MCF 10A (cell line): ENCODE results near the gene SSX1. TPM values are rescaled to one million over a fixed set of nuclear protein-coding genes. Genes with fewer than 3 reads are reported as not detected.
"Not testable (repeated sequence)": the region's sequence is repeated elsewhere in the genome, so short reads cannot be mapped to it uniquely, and the experiment has no call there.

Source experiments
- Bru-seq: library from RNA; stranded (reverse); fragments of 400-500 nt; gene quantifications from one replicate; lab custom pipeline; 2021; lab: Mats Ljungman, UMichigan
- BruChase-seq, 2 experiments: library from RNA; stranded (reverse); fragments of 400-500 nt; gene quantifications; one replicate each; lab custom pipeline; 2021; lab: Mats Ljungman, UMichigan
- BruUV-seq: library from RNA; stranded (reverse); fragments of 400-500 nt; replicated peaks from 2 replicates; lab custom pipeline; 2021; lab: Mats Ljungman, UMichigan
- CTCF ChIA-PET: fragments of 300-600 bp; sonication (Branson Sonifier 250); formaldehyde crosslinking; extraction: SDS; loops from one replicate; lab custom pipeline; 2021; ENCODE audit warnings: antibody characterized with exemption, inconsistent platforms; lab: Yijun Ruan, JAX
- POLR2A ChIA-PET: fragments of 300-600, 350-650 bp; sonication (Branson Sonifier 250); formaldehyde crosslinking; extraction: SDS; loops from one replicate; lab custom pipeline; 2020; ENCODE audit warnings: antibody characterized with exemption, inconsistent platforms; lab: Yijun Ruan, JAX
- DNase-seq: peaks from one replicate; pipeline ENCODE4 v3.0.0-alpha.2; 2018; ENCODE audit not compliant: unreplicated experiment
- H3K27ac Mint-ChIP-seq: one replicate; pipeline ENCODE4 v1.8.0; 2022; ENCODE audit warnings: mild to moderate bottlenecking, low read depth, mixed read lengths; ENCODE audit not compliant: unreplicated experiment
- H3K27me3 Mint-ChIP-seq: one replicate; pipeline ENCODE4 v1.8.0; 2022; ENCODE audit warnings: mixed read lengths; ENCODE audit not compliant: insufficient read depth, unreplicated experiment
- H3K36me3 Mint-ChIP-seq: one replicate; pipeline ENCODE4 v1.8.0; 2022; ENCODE audit warnings: mild to moderate bottlenecking, moderate library complexity, mixed read lengths; ENCODE audit not compliant: insufficient read depth, unreplicated experiment
- H3K4me1 Mint-ChIP-seq: one replicate; pipeline ENCODE4 v1.8.0; 2022; ENCODE audit warnings: mixed read lengths; ENCODE audit not compliant: insufficient read depth, unreplicated experiment
- H3K4me3 Mint-ChIP-seq: one replicate; pipeline ENCODE4 v1.8.0; 2022; ENCODE audit warnings: mild to moderate bottlenecking, moderate library complexity, mixed read lengths; ENCODE audit not compliant: unreplicated experiment
- H3K9me3 Mint-ChIP-seq: one replicate; pipeline ENCODE4 v1.8.0; 2022; ENCODE audit warnings: mixed read lengths; ENCODE audit not compliant: unreplicated experiment
- intact Hi-C: fragments of 100-400 bp; cut with micrococcal nuclease; formaldehyde crosslinking; loops from 2 replicates; pipeline ENCODE4 v1.14.1; 2022
- long read RNA-seq: library from polyadenylated mRNA; stranded (forward); transcript quantifications from one replicate; pipeline ENCODE4 v2.0.0, GENCODE V29; 2022
- total RNA-seq: library from RNA; stranded (reverse); gene quantifications from 2 replicates; pipeline ENCODE4 v1.2.3, GENCODE V29; 2022
- TF ChIP-seq, protein P1 (sequence below): fragments of 200-600 bp; IDR thresholded peaks from one replicate; pipeline ENCODE4 v1.8.0; 2022; ENCODE audit warnings: antibody characterized with exemption, mild to moderate bottlenecking; ENCODE audit not compliant: unreplicated experiment

Gene SSX1
- not detected in 2 replicates for total RNA-seq
- Bru-seq, nascent RNA = not detected
- BruChase-seq, experiment 1, labeled RNA remaining after a 6-hour chase = not detected
- BruChase-seq, experiment 2, labeled RNA remaining after a 2-hour chase = not detected
- long read RNA-seq = 0 reads

DNA sequence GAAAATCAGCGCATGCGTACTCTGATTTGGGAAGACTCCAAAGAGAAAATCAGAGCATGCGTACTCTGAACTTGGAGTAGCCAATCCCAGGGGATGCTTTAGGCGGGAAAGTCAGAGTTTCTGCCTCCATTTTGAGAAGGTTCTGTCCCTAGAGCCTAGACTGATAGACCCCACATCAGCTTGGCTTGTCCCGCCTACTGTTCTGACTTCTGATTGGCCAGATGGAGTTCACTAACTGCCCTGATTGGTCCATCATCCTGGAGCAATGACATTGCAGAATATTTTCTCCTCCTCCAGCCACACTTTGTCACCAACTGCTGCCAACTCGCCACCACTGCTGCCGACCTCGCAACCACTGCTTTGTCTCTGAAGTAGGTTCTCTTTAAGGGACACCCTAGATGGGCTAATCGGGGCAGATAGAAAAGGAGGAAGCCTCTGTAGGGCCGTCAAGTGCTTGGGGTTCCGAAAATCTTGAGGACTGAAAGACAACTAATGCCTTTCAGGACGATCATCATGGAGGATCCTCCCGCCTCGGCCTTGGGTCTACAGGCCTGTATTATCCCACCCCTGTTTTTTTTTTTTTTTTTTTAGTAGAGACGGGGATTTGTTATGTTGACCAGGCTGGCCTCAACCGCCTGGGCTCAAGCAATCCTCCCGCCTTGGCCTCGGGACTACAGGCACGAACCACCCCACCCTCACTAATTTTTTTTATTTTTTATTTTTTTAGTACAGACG is at the start of gene SSX1:
Gene SSX1, plus strand, starts transcription at position 331 of the 735 bp plus-strand sequence. CDS start 1,850 bp downstream, outside the sequence.
- CTCF ChIA-PET, intact Hi-C loops, DNase-seq, H3K4me3 Mint-ChIP-seq, H3K9me3 Mint-ChIP-seq, BruUV-seq, H3K4me1 Mint-ChIP-seq, H3K27me3 Mint-ChIP-seq, POLR2A ChIA-PET, H3K27ac Mint-ChIP-seq, H3K36me3 Mint-ChIP-seq: not testable (repeated sequence)

DNA sequence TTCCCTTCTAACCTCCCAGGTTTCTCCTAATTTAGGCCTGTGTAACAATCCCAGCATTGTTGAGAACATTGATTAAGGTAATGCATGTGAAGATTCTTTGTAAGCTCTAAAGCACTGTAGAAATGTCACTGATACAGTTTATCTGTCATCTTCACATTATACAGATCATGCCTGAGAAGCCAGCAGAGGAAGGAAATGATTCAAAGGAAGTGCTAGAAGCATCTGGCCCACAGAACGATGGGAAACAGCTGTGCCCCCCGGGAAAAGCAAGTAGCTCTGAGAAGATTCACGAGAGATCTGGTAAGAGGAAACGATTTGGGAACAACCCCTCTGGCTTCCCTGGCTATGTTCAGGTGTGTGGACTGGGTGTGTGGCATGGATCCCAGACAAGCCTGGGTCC is 40.9 kb upstream of the SSX1 start:
- H3K27me3 Mint-ChIP-seq = peaks cover 12% of the 10 kb centered on the region

GRCh38 chrX:48224196-48224595 is 31.0 kb upstream of the SSX1 start:
- H3K4me1 Mint-ChIP-seq, POLR2A ChIA-PET, DNase-seq, H3K4me3 Mint-ChIP-seq, H3K9me3 Mint-ChIP-seq, BruUV-seq, H3K27me3 Mint-ChIP-seq, H3K36me3 Mint-ChIP-seq, CTCF ChIA-PET, H3K27ac Mint-ChIP-seq, intact Hi-C loops: not testable (repeated sequence)

More for the DNA sequence above, 40.9 kb upstream of the SSX1 start:
- H3K36me3 Mint-ChIP-seq, DNase-seq, H3K4me1 Mint-ChIP-seq, H3K27ac Mint-ChIP-seq, CTCF ChIA-PET, POLR2A ChIA-PET, intact Hi-C loops, BruUV-seq, H3K4me3 Mint-ChIP-seq, H3K9me3 Mint-ChIP-seq: not testable (repeated sequence)

DNA sequence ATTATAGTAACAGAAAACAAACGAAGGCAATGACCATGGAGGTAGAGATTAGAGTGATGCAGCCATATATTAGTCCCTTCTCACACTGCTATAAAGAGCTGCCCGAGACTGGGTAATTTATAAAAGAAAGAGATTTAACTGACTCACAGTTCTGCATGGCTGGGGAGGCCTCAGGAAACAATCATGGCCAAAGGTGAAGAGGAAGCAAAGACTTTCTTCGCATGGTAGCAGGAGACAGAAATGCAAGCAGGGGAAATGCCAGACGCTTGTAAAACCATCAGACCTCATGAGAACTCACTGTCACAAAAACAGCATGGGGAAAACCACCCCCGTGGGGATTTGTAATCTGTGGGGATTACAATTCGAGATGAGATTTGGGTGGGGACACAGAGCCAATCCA is 2.2 kb upstream of the SSX1 start:
- H3K27me3 Mint-ChIP-seq, DNase-seq, intact Hi-C loops, H3K9me3 Mint-ChIP-seq, H3K27ac Mint-ChIP-seq, H3K36me3 Mint-ChIP-seq, POLR2A ChIA-PET, H3K4me3 Mint-ChIP-seq, BruUV-seq, H3K4me1 Mint-ChIP-seq, CTCF ChIA-PET: not testable (repeated sequence)

DNA sequence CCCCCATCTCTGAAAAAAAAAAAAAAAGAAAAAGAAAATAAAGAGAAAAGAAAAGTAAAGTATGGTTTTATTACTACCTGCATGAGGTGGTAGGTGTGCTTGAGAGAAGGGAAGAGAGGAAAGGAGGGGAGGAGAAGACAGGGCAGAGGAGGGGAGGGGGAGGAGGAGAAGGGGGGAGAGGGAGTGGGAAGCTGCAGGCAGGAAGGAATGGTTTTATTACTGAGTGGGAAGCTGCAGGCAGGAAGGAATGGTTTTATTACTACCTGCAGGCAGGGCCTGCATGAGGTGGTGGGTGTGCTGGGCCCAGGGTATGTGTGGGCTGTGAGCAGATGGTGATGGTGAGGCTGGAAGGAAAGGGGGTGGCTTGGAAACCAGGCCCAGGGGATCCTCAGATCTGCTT is 19.2 kb downstream of the SSX1 start:
- H3K4me3 Mint-ChIP-seq, POLR2A ChIA-PET, CTCF ChIA-PET, BruUV-seq, H3K27me3 Mint-ChIP-seq, H3K36me3 Mint-ChIP-seq, H3K9me3 Mint-ChIP-seq, H3K27ac Mint-ChIP-seq, H3K4me1 Mint-ChIP-seq, intact Hi-C loops, DNase-seq: not testable (repeated sequence)

- Mint-ChIP-seq H3K36me3 (no peaks in the 10 kb centered on the region), H3K4me1 (no peaks in the 10 kb centered on the region), H3K27me3 (no peaks in the 10 kb centered on the region), H3K27ac (no peak overlapping the region), H3K4me3 (no peak overlapping the region), H3K9me3 (peaks cover 7% of the 10 kb centered on the region)
- ChIA-PET POLR2A (no interaction called here), CTCF (no interaction called here)
- intact Hi-C loops = no loop called here
- DNase-seq = peak; percentile 11
- TF ChIP-seq, protein P1, sequence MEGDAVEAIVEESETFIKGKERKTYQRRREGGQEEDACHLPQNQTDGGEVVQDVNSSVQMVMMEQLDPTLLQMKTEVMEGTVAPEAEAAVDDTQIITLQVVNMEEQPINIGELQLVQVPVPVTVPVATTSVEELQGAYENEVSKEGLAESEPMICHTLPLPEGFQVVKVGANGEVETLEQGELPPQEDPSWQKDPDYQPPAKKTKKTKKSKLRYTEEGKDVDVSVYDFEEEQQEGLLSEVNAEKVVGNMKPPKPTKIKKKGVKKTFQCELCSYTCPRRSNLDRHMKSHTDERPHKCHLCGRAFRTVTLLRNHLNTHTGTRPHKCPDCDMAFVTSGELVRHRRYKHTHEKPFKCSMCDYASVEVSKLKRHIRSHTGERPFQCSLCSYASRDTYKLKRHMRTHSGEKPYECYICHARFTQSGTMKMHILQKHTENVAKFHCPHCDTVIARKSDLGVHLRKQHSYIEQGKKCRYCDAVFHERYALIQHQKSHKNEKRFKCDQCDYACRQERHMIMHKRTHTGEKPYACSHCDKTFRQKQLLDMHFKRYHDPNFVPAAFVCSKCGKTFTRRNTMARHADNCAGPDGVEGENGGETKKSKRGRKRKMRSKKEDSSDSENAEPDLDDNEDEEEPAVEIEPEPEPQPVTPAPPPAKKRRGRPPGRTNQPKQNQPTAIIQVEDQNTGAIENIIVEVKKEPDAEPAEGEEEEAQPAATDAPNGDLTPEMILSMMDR = no peak
- no TSS peak for BruUV-seq
Measured at GRCh38 chrX:48278958-48279357, 23.8 kb downstream of the SSX1 start.

DNA sequence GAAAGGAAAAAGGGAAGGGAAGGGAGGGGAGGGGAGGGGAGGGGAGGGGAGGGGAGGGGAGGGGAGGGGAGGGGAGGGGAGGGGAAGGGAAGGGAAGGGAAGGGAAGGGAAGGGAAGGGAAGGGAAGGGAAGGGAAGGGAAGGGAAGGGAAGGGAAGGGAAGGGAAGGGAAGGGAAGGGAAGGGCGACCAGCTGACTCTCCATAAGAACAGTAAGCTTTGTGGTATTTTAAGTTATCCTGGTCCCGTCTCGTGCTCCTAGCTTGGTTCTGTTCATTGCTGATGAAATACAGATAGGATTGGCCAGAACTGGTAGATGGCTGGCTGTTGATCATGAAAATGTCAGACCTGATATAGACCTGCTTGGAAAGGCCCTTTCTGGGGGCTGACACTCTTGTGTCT is 25.5 kb downstream of the SSX1 start:
- H3K9me3 Mint-ChIP-seq, H3K36me3 Mint-ChIP-seq, H3K27me3 Mint-ChIP-seq, CTCF ChIA-PET, H3K4me1 Mint-ChIP-seq, BruUV-seq, POLR2A ChIA-PET, intact Hi-C loops, H3K4me3 Mint-ChIP-seq, H3K27ac Mint-ChIP-seq, DNase-seq: not testable (repeated sequence)
